ENCODE measurements around the gene MAP6D1. TPM values are rescaled to one million over a fixed set of nuclear protein-coding genes. Genes with fewer than 3 reads are reported as not detected.

Gene MAP6D1
- total and polyA plus RNA-seq, 9 of the 15 experiments (the other 6 are each of a cell fraction or from before 2014, with no cell fraction given), result 0.16 to 1.5 (median 0.44) TPM; not detected in 3

- TF ChIP-seq DEAF1 (CRISPR knock-in tag; IDR thresholded peaks at IDR 0.05), result peak; percentile 58
- TF ChIP-seq ZNF282 (CRISPR knock-in tag; IDR thresholded peaks at IDR 0.05), result no peak
- TF ChIP-seq, protein P1, sequence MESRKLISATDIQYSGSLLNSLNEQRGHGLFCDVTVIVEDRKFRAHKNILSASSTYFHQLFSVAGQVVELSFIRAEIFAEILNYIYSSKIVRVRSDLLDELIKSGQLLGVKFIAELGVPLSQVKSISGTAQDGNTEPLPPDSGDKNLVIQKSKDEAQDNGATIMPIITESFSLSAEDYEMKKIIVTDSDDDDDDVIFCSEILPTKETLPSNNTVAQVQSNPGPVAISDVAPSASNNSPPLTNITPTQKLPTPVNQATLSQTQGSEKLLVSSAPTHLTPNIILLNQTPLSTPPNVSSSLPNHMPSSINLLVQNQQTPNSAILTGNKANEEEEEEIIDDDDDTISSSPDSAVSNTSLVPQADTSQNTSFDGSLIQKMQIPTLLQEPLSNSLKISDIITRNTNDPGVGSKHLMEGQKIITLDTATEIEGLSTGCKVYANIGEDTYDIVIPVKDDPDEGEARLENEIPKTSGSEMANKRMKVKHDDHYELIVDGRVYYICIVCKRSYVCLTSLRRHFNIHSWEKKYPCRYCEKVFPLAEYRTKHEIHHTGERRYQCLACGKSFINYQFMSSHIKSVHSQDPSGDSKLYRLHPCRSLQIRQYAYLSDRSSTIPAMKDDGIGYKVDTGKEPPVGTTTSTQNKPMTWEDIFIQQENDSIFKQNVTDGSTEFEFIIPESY (CRISPR knock-in tag; IDR thresholded peaks at IDR 0.05), result peak; percentile 63
- TF ChIP-seq SMC3 (conservative IDR thresholded peaks at IDR 0.05; ENCODE audit: insufficient read depth, low read depth, low read length), result peak; percentile 90
- 0 out of 2 replicates have a peak, but pooled peaks have one; percentile 25 for TF ChIP-seq NKRF (IDR thresholded peaks at IDR 0.05; ENCODE audit: borderline replicate concordance)
- peak; percentile 80; the same call in 1 of the 2 replicates for TF ChIP-seq STAG1 (CRISPR knock-in tag; IDR thresholded peaks at IDR 0.05; ENCODE audit: borderline replicate concordance)
- peak; percentile 66 to 94; a peak in 3 of 4 replicates for TF ChIP-seq RAD21 (CRISPR knock-in tag; conservative IDR thresholded peaks at IDR 0.05 in 1 of 2, IDR thresholded peaks at IDR 0.05 in 1 of 2)
- TF ChIP-seq CC2D1A (IDR thresholded peaks at IDR 0.05), result peak; percentile 74
- TF ChIP-seq ELF4 (CRISPR knock-in tag; IDR thresholded peaks at IDR 0.05), result no peak
- no peak for TF ChIP-seq ZNF518B (CRISPR knock-in tag; IDR thresholded peaks at IDR 0.05)
- TF ChIP-seq, protein P2, sequence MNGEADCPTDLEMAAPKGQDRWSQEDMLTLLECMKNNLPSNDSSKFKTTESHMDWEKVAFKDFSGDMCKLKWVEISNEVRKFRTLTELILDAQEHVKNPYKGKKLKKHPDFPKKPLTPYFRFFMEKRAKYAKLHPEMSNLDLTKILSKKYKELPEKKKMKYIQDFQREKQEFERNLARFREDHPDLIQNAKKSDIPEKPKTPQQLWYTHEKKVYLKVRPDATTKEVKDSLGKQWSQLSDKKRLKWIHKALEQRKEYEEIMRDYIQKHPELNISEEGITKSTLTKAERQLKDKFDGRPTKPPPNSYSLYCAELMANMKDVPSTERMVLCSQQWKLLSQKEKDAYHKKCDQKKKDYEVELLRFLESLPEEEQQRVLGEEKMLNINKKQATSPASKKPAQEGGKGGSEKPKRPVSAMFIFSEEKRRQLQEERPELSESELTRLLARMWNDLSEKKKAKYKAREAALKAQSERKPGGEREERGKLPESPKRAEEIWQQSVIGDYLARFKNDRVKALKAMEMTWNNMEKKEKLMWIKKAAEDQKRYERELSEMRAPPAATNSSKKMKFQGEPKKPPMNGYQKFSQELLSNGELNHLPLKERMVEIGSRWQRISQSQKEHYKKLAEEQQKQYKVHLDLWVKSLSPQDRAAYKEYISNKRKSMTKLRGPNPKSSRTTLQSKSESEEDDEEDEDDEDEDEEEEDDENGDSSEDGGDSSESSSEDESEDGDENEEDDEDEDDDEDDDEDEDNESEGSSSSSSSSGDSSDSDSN (IDR thresholded peaks at IDR 0.05; ENCODE audit: borderline replicate concordance in 1 of 2, low read depth in 2 of 2, low read length in 2 of 2), result no peak
- TF ChIP-seq RB1 (IDR thresholded peaks at IDR 0.05; ENCODE audit: low read depth), result peak; percentile 41; the same call in 1 of the 2 replicates
- TF ChIP-seq MAZ (CRISPR knock-in tag; conservative IDR thresholded peaks at IDR 0.05 in 1 of 2, IDR thresholded peaks at IDR 0.05 in 1 of 2), result peak in 1 of 2 experiments; percentile 37; a peak in 2 of 4 replicates
These were observed 58.4 kb downstream of the MAP6D1 start (continued) for GRCh38 chr3:183766745-183767606.
